ENCODE measurements around the gene CIROP. TPM values are rescaled to one million over a fixed set of nuclear protein-coding genes. Genes with fewer than 3 reads are reported as not detected.

The CIROP gene
- total and polyA plus RNA-seq, 9 of the 15 experiments (the other 6 are each of a cell fraction or from before 2014, with no cell fraction given), result not detected

- no peak overlapping the region for H2AFZ ChIP-seq (ENCODE audit: low read depth, low read length)
- intact Hi-C loops (cut with micrococcal nuclease), result no loop called here
- 0 out of 2 replicates have a peak, but pooled peaks have one; percentile 6 for TF ChIP-seq MAX (CRISPR knock-in tag; IDR thresholded peaks at IDR 0.05)
- 0 out of 4 replicates have a peak, but pooled peaks of 1 of the 2 experiments have one; percentile 13 for TF ChIP-seq FOXA3 (CRISPR knock-in tag; conservative IDR thresholded peaks at IDR 0.05 in 1 of 2, IDR thresholded peaks at IDR 0.05 in 1 of 2)
- no peak for TF ChIP-seq SMAD1 (IDR thresholded peaks at IDR 0.05; ENCODE audit: low read depth, low read length, partially characterized antibody)
- TF ChIP-seq ASH1L (IDR thresholded peaks at IDR 0.05; ENCODE audit: borderline replicate concordance, low read depth, partially characterized antibody), result peak; percentile 37
- WGBS (ENCODE audit: insufficient coverage, low coverage, missing lambda C conversion rate), result 81% methylated on average over 14 of the region's 14 CpGs
- H3K4me2 ChIP-seq (ENCODE audit: insufficient read depth, low read length), result no peak overlapping the region; the same call in 1 of the 2 replicates
- H3K9me1 ChIP-seq (ENCODE audit: control insufficient read depth, insufficient read depth, low read length), result peaks cover 5% of the 10 kb centered on the region
- peaks cover 68% of the 10 kb centered on the region for H3K79me2 ChIP-seq (ENCODE audit: control insufficient read depth, insufficient read depth, low read length)
- peaks cover 14% of the 10 kb centered on the region; the same call in 1 of the 2 replicates for H4K20me1 ChIP-seq (replicated peaks; ENCODE audit: control insufficient read depth, insufficient read depth, low read length)
- no peak for FAIRE-seq
- in situ Hi-C loops (cut with MboI), result loop anchor here (5.0 kb wide), 1 partner anchor 39 kb away; no protein-coding TSS in a partner anchor
- CTCF ChIA-PET (ENCODE audit: low intra/inter-chr PET ratio), result interaction anchor here (0.6 to 7.2 kb wide), 13 partner anchors 11 to 479 kb away, joined by 3 to 109 read pairs (median 5); no protein-coding TSS in a partner anchor
- peaks cover 83% of the 10 kb centered on the region for H3K36me3 ChIP-seq (ENCODE audit: control insufficient read depth, insufficient read depth, low read length)
- POLR2A ChIA-PET, result interaction anchor here (1.0 to 2.1 kb wide), 12 partner anchors 10 to 265 kb away, joined by 3 to 23 read pairs (median 5); partner anchors contain the start of genes ACIN1, C14orf119, CDH24 and PRMT5
- peak in 3 of 4 experiments; percentile 35 to 77 (median 75) for DNase-seq (ENCODE audit: extremely low read depth in 1 of 4, low spot score in 3 of 4)
- H3K4me3 ChIP-seq, result no peak overlapping the region
- no peaks in the 10 kb centered on the region for H3K9me3 ChIP-seq (replicated peaks; ENCODE audit: control insufficient read depth, insufficient read depth, low read depth, low read length)
- no peak for ATAC-seq
- TSS peak; percentile 7 for BruUV-seq (replicated peaks)
- no peaks in the 10 kb centered on the region for H3K27me3 ChIP-seq (ENCODE audit: control insufficient read depth in 2 of 2, insufficient read depth in 2 of 2, low read length in 2 of 2)
- no peak overlapping the region for H3K27ac ChIP-seq (ENCODE audit: extremely low read depth, low read depth, low read length)
- peaks cover 20 to 26% of the 10 kb centered on the region in 2 experiments for H3K4me1 ChIP-seq (replicated peaks in 1 of 2; ENCODE audit: control insufficient read depth in 2 of 2, insufficient read depth in 2 of 2, low read length in 2 of 2)
- H3K9ac ChIP-seq (ENCODE audit: insufficient read depth in 1 of 2, low read depth in 2 of 2, low read length in 2 of 2), result no peak overlapping the region
Measured at GRCh38 chr14:23067847-23068788, 36.7 kb downstream of the CIROP start.

Data from K562 (cell line).